Measurements from ENCODE around the gene SPNS3.

Gene SPNS3

GRCh38 chr17:4427505-4427904 is 6.2 kb upstream of the SPNS3 start:
- no peak for DNase-seq

GRCh38 chr17:4436381-4436780 is 2.6 kb downstream of the SPNS3 start:
- peak in 1 of 5 donors; percentile 51 for DNase-seq

- DNase-seq, result no peak
Measured at GRCh38 chr17:4436846-4437245, 3.1 kb downstream of the SPNS3 start.

GRCh38 chr17:4438162-4438944 is 4.6 kb downstream of the SPNS3 start:
- DNase-seq, result no peak

- no peak for DNase-seq
Measured at GRCh38 chr17:4440021-4440420, 6.3 kb downstream of the SPNS3 start.

GRCh38 chr17:4440690-4441686 is 7.2 kb downstream of the SPNS3 start:
- no peak for DNase-seq

GRCh38 chr17:4442582-4442981 is 8.8 kb downstream of the SPNS3 start:
- no peak for DNase-seq

GRCh38 chr17:4443476-4443875 is 9.7 kb downstream of the SPNS3 start:
- DNase-seq, result no peak

GRCh38 chr17:4444782-4445473 is 11.2 kb downstream of the SPNS3 start:
- DNase-seq, result no peak

- no peak for DNase-seq
Measured at GRCh38 chr17:4445731-4446130, 12.0 kb downstream of the SPNS3 start.

GRCh38 chr17:4446326-4447071 is 12.8 kb downstream of the SPNS3 start:
- DNase-seq, result no peak

- no peak for DNase-seq
Measured at GRCh38 chr17:4448197-4448980, 14.6 kb downstream of the SPNS3 start.

- DNase-seq, result no peak
Measured at GRCh38 chr17:4449736-4450135, 16.0 kb downstream of the SPNS3 start.

GRCh38 chr17:4450710-4451316 is 17.1 kb downstream of the SPNS3 start:
- DNase-seq, result no peak

- no peak for DNase-seq
Measured at GRCh38 chr17:4453812-4454591, 20.3 kb downstream of the SPNS3 start.

- DNase-seq, result no peak
Measured at GRCh38 chr17:4460661-4461060, 26.9 kb downstream of the SPNS3 start.

GRCh38 chr17:4463818-4464476 is 30.2 kb downstream of the SPNS3 start:
- no peak for DNase-seq

- no peak for DNase-seq
Measured at GRCh38 chr17:4465786-4466185, 32.0 kb downstream of the SPNS3 start.

- no peak for DNase-seq
Measured at GRCh38 chr17:4467287-4467686, 33.5 kb downstream of the SPNS3 start.

- DNase-seq, result no peak
Measured at GRCh38 chr17:4469552-4469951, 35.8 kb downstream of the SPNS3 start.

Measured in T-helper 1 cell (primary cell).